GM12878 (cell line): ENCODE measurements around the gene PMM2. TPM values are rescaled to one million over a fixed set of nuclear protein-coding genes. Genes with fewer than 3 reads are reported as not detected.

Source experiments
- ATAC-seq: fragments of 200-7000 bp; cut with Tn5 transposase; 3 replicates; pipeline ENCODE4 v1.9.1; 2020; ENCODE audit warnings: mild to moderate bottlenecking, moderate library complexity
- BruUV-seq: library from RNA; stranded (reverse); fragments of 400-500 nt; replicated peaks from 2 replicates; lab custom pipeline; 2021; lab: Mats Ljungman, UMichigan
- CTCF ChIA-PET: fragments of 300-600 bp; sonication (Branson Sonifier 250); formaldehyde crosslinking; extraction: SDS; loops from one replicate; lab custom pipeline; 2021; ENCODE audit warnings: inconsistent platforms; lab: Yijun Ruan, JAX
- POLR2A ChIA-PET: fragments of 350-600 bp; formaldehyde crosslinking; extraction: SDS; loops from one replicate; lab custom pipeline; 2021; ENCODE audit warnings: inconsistent platforms; lab: Charles Lee
- RAD21 ChIA-PET: fragments of 300-600 bp; sonication (Branson Sonifier 250); formaldehyde crosslinking; loops from one replicate; lab custom pipeline; 2023; ENCODE audit warnings: antibody characterized with exemption; ENCODE audit not compliant: unreplicated experiment; lab: Charles Lee
- SMC1A ChIA-PET: fragments of 300-600 bp; sonication (Branson Sonifier 250); formaldehyde crosslinking; loops from one replicate; lab custom pipeline; 2023; ENCODE audit not compliant: unreplicated experiment, uncharacterized antibody; lab: Charles Lee
- DNase-seq: peaks from one replicate; pipeline ENCODE4 v3.0.0-alpha.2; 2011; ENCODE audit warnings: low read depth, low spot score
- FAIRE-seq: peaks from 3 replicates; lab custom pipeline; 2011; peaks lifted over from hg19 to GRCh38; lab: Jason Lieb, UNC
- H2AFZ ChIP-seq: 2 replicates; pipeline ENCODE4 v1.6.0; 2011; ENCODE audit warnings: low read depth, low read length, control low read depth; ENCODE audit not compliant: control insufficient read depth
- H3K27ac ChIP-seq: 2 replicates; pipeline ENCODE4 v1.5.1; 2011; ENCODE audit warnings: control low read depth; ENCODE audit not compliant: control insufficient read depth, insufficient read depth
- H3K27me3 ChIP-seq, 2 experiments: replicated peaks in 1 of 2; 2 replicates each; pipeline versions ENCODE4 v1.6.0 to v1.6.1; 2011; ENCODE audit warnings: low read length in 1 of 2; ENCODE audit not compliant: control insufficient read depth in 2 of 2, insufficient read depth in 2 of 2
- H3K36me3 ChIP-seq, 2 experiments: 2 replicates each; pipeline ENCODE4 v1.5.1; 2011; ENCODE audit warnings: low read length in 1 of 2; ENCODE audit not compliant: control insufficient read depth in 2 of 2, insufficient read depth in 2 of 2
- H3K4me1 ChIP-seq: 2 replicates; pipeline ENCODE4 v1.6.1; 2011; ENCODE audit warnings: mild to moderate bottlenecking, low read length, moderate library complexity, mixed read lengths; ENCODE audit not compliant: control insufficient read depth, insufficient read depth
- H3K4me2 ChIP-seq: 2 replicates; pipeline ENCODE4 v1.6.0; 2011; ENCODE audit warnings: control low read depth; ENCODE audit not compliant: control insufficient read depth, insufficient read depth
- H3K4me3 ChIP-seq: fragments of 200-600 bp; sonication (generic); 2 replicates; pipeline ENCODE4 v1.5.1; 2016
- H3K79me2 ChIP-seq: 2 replicates; pipeline ENCODE4 v1.6.0; 2011; ENCODE audit warnings: low read length; ENCODE audit not compliant: control insufficient read depth, insufficient read depth
- H3K9ac ChIP-seq: 2 replicates; pipeline ENCODE4 v1.8.0; 2011; ENCODE audit warnings: low read length, control low read depth, mixed read lengths; ENCODE audit not compliant: control insufficient read depth, insufficient read depth
- H3K9me3 ChIP-seq: replicated peaks from 3 replicates; pipeline ENCODE4 v1.5.1; 2011; ENCODE audit warnings: mild to moderate bottlenecking, low read length; ENCODE audit not compliant: control insufficient read depth, insufficient read depth
- H4K20me1 ChIP-seq: 2 replicates; pipeline ENCODE4 v1.6.0; 2011; ENCODE audit not compliant: control insufficient read depth, insufficient read depth
- BHLHE40 ChIP-seq, 2 experiments: fragments of 450-650 bp in 1 of 2; IDR thresholded peaks; 2 replicates each; pipeline ENCODE4 v1.6.1; 2011 to 2017; ENCODE audit warnings: low read depth in 2 of 2, borderline replicate concordance in 1 of 2, improper control_type of control experiment in 1 of 2, low read length in 1 of 2, mild to moderate bottlenecking in 1 of 2
- CBX5 ChIP-seq: sonication (generic); IDR thresholded peaks from 2 replicates; pipeline ENCODE4 v1.6.1; 2016; ENCODE audit warnings: low read depth, moderate library complexity, mild to moderate bottlenecking, inconsistent platforms
- CHD2 ChIP-seq: IDR thresholded peaks from 2 replicates; pipeline ENCODE4 v1.6.1; 2011; ENCODE audit warnings: low read depth, low read length, improper control_type of control experiment, borderline replicate concordance
- CREM ChIP-seq: IDR thresholded peaks from 2 replicates; pipeline ENCODE4 v1.6.1; 2014; ENCODE audit warnings: antibody characterized with exemption, low read depth
- LARP7 ChIP-seq: fragments of 450-650 bp; IDR thresholded peaks from 2 replicates; pipeline ENCODE4 v1.6.1; 2017; ENCODE audit warnings: mild to moderate bottlenecking
- MEF2A ChIP-seq: IDR thresholded peaks from 2 replicates; pipeline ENCODE4 v1.6.1; 2011; ENCODE audit warnings: low read depth, mild to moderate bottlenecking, low read length, moderate library complexity; ENCODE audit not compliant: insufficient read depth
- MTA2 ChIP-seq: fragments of 450-650 bp; IDR thresholded peaks from 2 replicates; pipeline ENCODE4 v1.6.1; 2016; ENCODE audit warnings: low read depth, mild to moderate bottlenecking, moderate library complexity
- MTA3 ChIP-seq: IDR thresholded peaks from 2 replicates; pipeline ENCODE4 v1.6.1; 2012; ENCODE audit warnings: low read length, inconsistent platforms, borderline replicate concordance
- NFIC ChIP-seq: IDR thresholded peaks from 2 replicates; pipeline ENCODE4 v1.6.1; 2012; ENCODE audit warnings: low read depth, mild to moderate bottlenecking, inconsistent platforms, low read length, moderate library complexity
- NRF1 ChIP-seq: conservative IDR thresholded peaks from 2 replicates; pipeline ENCODE4 v1.6.1; 2011; ENCODE audit warnings: mild to moderate bottlenecking, low read depth, low read length, improper control_type of control experiment
- RFX5 ChIP-seq: IDR thresholded peaks from 2 replicates; pipeline ENCODE4 v1.6.1; 2011; ENCODE audit warnings: low read depth, low read length, improper control_type of control experiment
- SP1 ChIP-seq: IDR thresholded peaks from one replicate; pipeline ENCODE4 v1.6.1; 2011; ENCODE audit warnings: low read depth, low read length
- SUPT20H ChIP-seq: IDR thresholded peaks from 2 replicates; pipeline ENCODE4 v1.6.1; 2011; ENCODE audit warnings: low read depth, mild to moderate bottlenecking, low read length, moderate library complexity, borderline replicate concordance; ENCODE audit not compliant: control insufficient read depth
- SUZ12 ChIP-seq: fragments of 200-600 bp; sonication (generic); IDR thresholded peaks from one replicate; pipeline ENCODE4 v1.6.1; 2018; ENCODE audit warnings: antibody characterized with exemption, mild to moderate bottlenecking; ENCODE audit not compliant: unreplicated experiment
- WRNIP1 ChIP-seq: IDR thresholded peaks from 2 replicates; pipeline ENCODE4 v1.6.1; 2011; ENCODE audit warnings: low read depth, low read length, improper control_type of control experiment, borderline replicate concordance
- ZNF622 ChIP-seq: fragments of 450-650 bp; IDR thresholded peaks from 2 replicates; pipeline ENCODE4 v1.6.1; 2017; ENCODE audit warnings: mild to moderate bottlenecking, inconsistent platforms
- WGBS: methylation state at CpG from one replicate; pipeline ENCODE4 v1.1.6; 2016; ENCODE audit warnings: low lambda C conversion rate; ENCODE audit not compliant: insufficient replicate concordance, insufficient coverage; ENCODE audit errors: missing lambda C conversion rate; 5-methylcytosine and 5-hydroxymethylcytosine counted together
- in situ Hi-C: fragments of 300-500 bp; cut with MboI; formaldehyde crosslinking; loops from 9 replicates; pipeline ENCODE4 v1.14.3; 2018; ENCODE audit warnings: mixed read lengths
- intact Hi-C: fragments of 100-400 bp; cut with micrococcal nuclease; formaldehyde crosslinking; loops from one replicate; pipeline ENCODE4 v1.14.2; 2022; ENCODE audit not compliant: unreplicated experiment
- polyA plus RNA-seq, 11 experiments: library from polyadenylated mRNA; depleted of rRNA in 4 of 11; unstranded in 6 of 11; stranded (reverse) in 5 of 11; fragments of >200 nt; fragmentation: Nextera tagmentation in 4 of 11; fragmentation: Illumina TruSeq in 1 of 11; extraction: Ambion mirVana in 4 of 11; extraction: Trizol in 1 of 11; gene quantifications; 1 replicate in 1 of 11; 2 replicates in 10 of 11; pipeline versions ENCODE4 v1.2.1 to v1.2.3, GENCODE V29; 2011 to 2016; ENCODE audit warnings: inconsistent platforms in 2 of 11, missing spikeins in 2 of 11, low read depth in 1 of 11
- total RNA-seq, 4 experiments: library from RNA; depleted of rRNA in 3 of 4; stranded (reverse); fragments of >200 nt in 3 of 4; fragmentation: Illumina TruSeq in 1 of 4; extraction: Trizol in 1 of 4; gene quantifications; 2 replicates each; pipeline versions ENCODE4 v1.2.1 to v1.2.3, GENCODE V29; 2013 to 2021
- TF ChIP-seq, protein P1 (sequence below): fragments of 450-650 bp; IDR thresholded peaks from 2 replicates; pipeline ENCODE4 v1.6.1; 2017; ENCODE audit warnings: low read depth, mild to moderate bottlenecking, moderate library complexity
- TF ChIP-seq, protein P2 (sequence below): IDR thresholded peaks from 2 replicates; pipeline ENCODE4 v1.6.1; 2011; ENCODE audit warnings: low read depth, mild to moderate bottlenecking, low read length, moderate library complexity, borderline replicate concordance; ENCODE audit errors: extremely low read depth

The PMM2 gene
- total and polyA plus RNA-seq, 10 of the 15 experiments (the other 5 are each of a cell fraction or from before 2014, with no cell fraction given): 22.6 to 69.4 (median 52.3) TPM

DNA sequence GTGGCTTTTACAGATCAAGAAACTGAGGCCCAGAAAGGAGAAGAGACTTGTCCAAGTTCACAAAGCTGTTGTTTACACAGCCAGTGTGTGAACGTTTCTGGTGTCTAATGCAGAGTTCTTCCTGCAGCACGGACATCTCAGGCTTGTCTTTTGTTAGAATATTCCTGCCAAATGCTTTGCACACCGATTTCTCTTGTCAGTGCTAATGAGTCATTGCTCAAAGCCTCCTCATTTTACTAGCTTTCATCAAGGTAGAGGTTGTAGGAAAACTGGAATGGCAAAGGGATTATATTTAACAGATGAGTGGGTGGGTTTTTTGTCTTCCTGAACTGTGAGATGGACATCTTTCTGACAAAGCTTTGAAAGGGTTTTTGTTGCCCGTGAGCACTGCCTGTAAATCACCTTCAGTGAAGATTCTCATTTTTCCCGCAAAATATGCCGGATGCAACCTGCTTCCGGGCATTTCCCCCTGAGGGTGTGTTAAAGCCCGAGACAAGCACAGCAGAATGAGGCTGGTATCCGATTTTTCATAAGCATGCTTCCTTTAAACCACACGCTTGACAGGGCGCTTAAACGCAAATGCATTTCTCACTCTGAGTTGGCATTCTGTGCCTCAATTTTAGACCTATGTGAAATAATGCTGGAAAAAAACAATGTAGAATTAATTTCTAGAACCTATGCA is 14.7 kb downstream of the PMM2 start:
- no peak overlapping the region for H2AFZ ChIP-seq
- in situ Hi-C loops (no loop called here), intact Hi-C loops (no loop called here)
- BruUV-seq: no TSS peak
- ATAC-seq: no peak
- ChIA-PET CTCF (interaction anchor here (1.1 kb wide), 1 partner anchor 68 kb away, joined by 4 read pairs; no protein-coding TSS in a partner anchor), SMC1A (interaction anchor here (0.6 to 1.8 kb wide), 3 partner anchors 43 to 124 kb away, joined by 3 to 5 read pairs (median 4); no protein-coding TSS in a partner anchor), RAD21 (interaction anchor here (1.2 kb wide), 1 partner anchor 13 kb away, joined by 4 read pairs; no protein-coding TSS in a partner anchor), POLR2A (no interaction called here)
- H3K4me1 ChIP-seq: peaks cover 13% of the 10 kb centered on the region
- DNase-seq: no peak
- TF ChIP-seq CREM: no peak
- TF ChIP-seq RFX5: no peak
- no peak for TF ChIP-seq SUPT20H
- no peak for TF ChIP-seq CHD2
- TF ChIP-seq MTA3: no peak
- TF ChIP-seq SUZ12: no peak
- no peak for TF ChIP-seq BHLHE40 (IDR thresholded peaks at IDR 0.05; ENCODE audit: borderline replicate concordance in 1 of 2, low read depth in 2 of 2, low read length in 1 of 2)
- no peak for TF ChIP-seq LARP7
- TF ChIP-seq, protein P1, sequence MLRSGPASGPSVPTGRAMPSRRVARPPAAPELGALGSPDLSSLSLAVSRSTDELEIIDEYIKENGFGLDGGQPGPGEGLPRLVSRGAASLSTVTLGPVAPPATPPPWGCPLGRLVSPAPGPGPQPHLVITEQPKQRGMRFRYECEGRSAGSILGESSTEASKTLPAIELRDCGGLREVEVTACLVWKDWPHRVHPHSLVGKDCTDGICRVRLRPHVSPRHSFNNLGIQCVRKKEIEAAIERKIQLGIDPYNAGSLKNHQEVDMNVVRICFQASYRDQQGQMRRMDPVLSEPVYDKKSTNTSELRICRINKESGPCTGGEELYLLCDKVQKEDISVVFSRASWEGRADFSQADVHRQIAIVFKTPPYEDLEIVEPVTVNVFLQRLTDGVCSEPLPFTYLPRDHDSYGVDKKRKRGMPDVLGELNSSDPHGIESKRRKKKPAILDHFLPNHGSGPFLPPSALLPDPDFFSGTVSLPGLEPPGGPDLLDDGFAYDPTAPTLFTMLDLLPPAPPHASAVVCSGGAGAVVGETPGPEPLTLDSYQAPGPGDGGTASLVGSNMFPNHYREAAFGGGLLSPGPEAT: no peak
- no peak for TF ChIP-seq NRF1
- no peak for TF ChIP-seq WRNIP1
- TF ChIP-seq MEF2A: no peak
- TF ChIP-seq MTA2: no peak
- TF ChIP-seq SP1: no peak
- TF ChIP-seq NFIC: no peak
- TF ChIP-seq, protein P2, sequence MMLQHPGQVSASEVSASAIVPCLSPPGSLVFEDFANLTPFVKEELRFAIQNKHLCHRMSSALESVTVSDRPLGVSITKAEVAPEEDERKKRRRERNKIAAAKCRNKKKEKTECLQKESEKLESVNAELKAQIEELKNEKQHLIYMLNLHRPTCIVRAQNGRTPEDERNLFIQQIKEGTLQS: no peak
- no peak for TF ChIP-seq CBX5
- TF ChIP-seq ZNF622: no peak
- peaks cover 27 to 63% of the 10 kb centered on the region in 2 experiments for H3K36me3 ChIP-seq
- no peak overlapping the region for H3K27ac ChIP-seq
- no peak overlapping the region for H3K4me2 ChIP-seq
- H3K9me3 ChIP-seq: no peaks in the 10 kb centered on the region
- WGBS: 20% methylated on average over 12 of the region's 12 CpGs
- H3K4me3 ChIP-seq: no peak overlapping the region
- H4K20me1 ChIP-seq: no peaks in the 10 kb centered on the region; the same call in 1 of the 2 replicates
- H3K27me3 ChIP-seq: no peaks in the 10 kb centered on the region
- H3K79me2 ChIP-seq: no peaks in the 10 kb centered on the region
- no peak for FAIRE-seq
- H3K9ac ChIP-seq: no peak overlapping the region
